Measurements from ENCODE around the gene DDRGK1. TPM values are rescaled to one million over a fixed set of nuclear protein-coding genes. Genes with fewer than 3 reads are reported as not detected.
A peak's percentile ranks its signal among the peaks of the same experiment; 100 is the strongest.

The DDRGK1 gene
- total and polyA plus RNA-seq, 8 donors, result 42.0 to 52.8 (median 48.1) TPM

- 54 to 62% methylated on average over 2 of the region's 2 CpGs for whole genome bisulfite sequencing, 2 donors
- Histone ChIP-seq H3K9me3 (no peaks in the 10 kb centered on the region), H3K4me1 (peaks cover 0 to 6% (median 4%) of the 10 kb centered on the region in 3 donors), H3K27me3 (no peaks in the 10 kb centered on the region), H3K36me3 (no peaks in the 10 kb centered on the region), H3K27ac (no peak overlapping the region), H3K4me3 (peak overlapping the region in 3 of 4 donors; percentile 81 to 90 (median 84))
- TF ChIP-seq CTCF (IDR thresholded peaks at IDR 0.05), result no peak
- ATAC-seq, result no peak
- DNase-seq, result no peak
- intact Hi-C loops (cut with DNase I), result no loop called here
- no peak for FAIRE-seq
Measured at GRCh38 chr20:3210346-3210745, 5.9 kb upstream of the DDRGK1 start.

DNA sequence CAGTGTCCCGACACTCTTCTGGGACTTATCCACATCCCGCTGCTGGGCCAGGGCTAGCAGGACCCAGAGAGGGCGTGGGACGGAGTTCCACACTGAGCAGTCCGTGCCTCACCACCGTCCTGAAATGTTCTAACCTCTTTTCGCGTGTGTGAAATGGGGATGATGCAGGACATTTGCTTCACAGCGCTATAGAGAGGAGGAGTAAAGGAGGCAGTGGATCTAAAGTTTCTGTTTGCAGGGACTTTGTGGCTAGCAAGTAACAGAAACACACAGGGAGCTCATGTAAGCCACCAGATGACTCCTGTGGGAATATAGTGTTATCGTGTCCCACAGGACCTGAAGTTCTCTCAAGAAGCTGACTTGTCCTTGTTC is 5.5 kb upstream of the DDRGK1 start:
- FAIRE-seq, result no peak
- no peak for TF ChIP-seq CTCF (IDR thresholded peaks at IDR 0.05)
- no peaks in the 10 kb centered on the region for H3K36me3 ChIP-seq
- no peak overlapping the region for H3K27ac ChIP-seq
- peaks cover 0 to 6% (median 4%) of the 10 kb centered on the region in 3 donors for H3K4me1 ChIP-seq
- 1% methylated on average over 10 of the region's 10 CpGs for WGBS, 2 donors
- ATAC-seq, result peak; percentile 19 to 54 (median 44)
- H3K9me3 ChIP-seq, result no peaks in the 10 kb centered on the region
- no peaks in the 10 kb centered on the region for H3K27me3 ChIP-seq
- peak overlapping the region; percentile 81 to 90 (median 82) for H3K4me3 ChIP-seq
- no peak for DNase-seq
- intact Hi-C loops (cut with DNase I), result no loop called here

GRCh38 chr20:3209257-3209945 is 4.9 kb upstream of the DDRGK1 start, which contains the start of gene ITPA:
TSS of gene ITPA (plus strand) at chr20:3209498. CDS start at chr20:3209552, 54 bp downstream.
- no peaks in the 10 kb centered on the region for H3K36me3 ChIP-seq
- peak within 1 kb of the TSS; percentile 81 to 90 (median 82) for H3K4me3 ChIP-seq
- no peaks in the 10 kb centered on the region for H3K27me3 ChIP-seq
- intact Hi-C loops (cut with DNase I), result no loop called here
- FAIRE-seq (no peak), DNase-seq (peak in 5 of 6 donors; percentile 31 to 74 (median 36)), ATAC-seq (peak; percentile 41 to 70 (median 60))
- TF ChIP-seq CTCF (IDR thresholded peaks at IDR 0.05), result no peak
- peak within 1 kb of the TSS in 3 of 4 donors; percentile 65 to 74 (median 71) for H3K27ac ChIP-seq
- no peaks in the 10 kb centered on the region for H3K9me3 ChIP-seq
- WGBS, 2 donors, result 0% methylated on average over 48 of the region's 48 CpGs
- H3K4me1 ChIP-seq, result peaks cover 0 to 6% (median 4%) of the 10 kb centered on the region in 3 donors

GRCh38 chr20:3208786-3209256 is 4.3 kb upstream of the DDRGK1 start:
- no peak for TF ChIP-seq CTCF (IDR thresholded peaks at IDR 0.05)
- no peak for FAIRE-seq
- DNase-seq, result no peak
- intact Hi-C loops (cut with DNase I), result no loop called here
- no peaks in the 10 kb centered on the region for H3K27me3 ChIP-seq
- H3K36me3 ChIP-seq, result no peaks in the 10 kb centered on the region
- peaks cover 0 to 6% (median 4%) of the 10 kb centered on the region in 3 donors for H3K4me1 ChIP-seq
- peak overlapping the region in 3 of 4 donors; percentile 65 to 74 (median 71) for H3K27ac ChIP-seq
- no peaks in the 10 kb centered on the region for H3K9me3 ChIP-seq
- WGBS, 2 donors, result 4 to 7% methylated on average over 10 of the region's 10 CpGs
- H3K4me3 ChIP-seq, result peak overlapping the region; percentile 81 to 90 (median 82)
- ATAC-seq, result peak in 1 of 4 donors; percentile 2
